ENCODE measurements around the gene UGT1A9. TPM values are rescaled to one million over a fixed set of nuclear protein-coding genes. Genes with fewer than 3 reads are reported as not detected.

Gene UGT1A9
- total and polyA plus RNA-seq, 2 of the 13 experiments (the other 11 are each of a cell fraction or from before 2014, with no cell fraction given): 0.07 TPM; not detected in 1

DNA sequence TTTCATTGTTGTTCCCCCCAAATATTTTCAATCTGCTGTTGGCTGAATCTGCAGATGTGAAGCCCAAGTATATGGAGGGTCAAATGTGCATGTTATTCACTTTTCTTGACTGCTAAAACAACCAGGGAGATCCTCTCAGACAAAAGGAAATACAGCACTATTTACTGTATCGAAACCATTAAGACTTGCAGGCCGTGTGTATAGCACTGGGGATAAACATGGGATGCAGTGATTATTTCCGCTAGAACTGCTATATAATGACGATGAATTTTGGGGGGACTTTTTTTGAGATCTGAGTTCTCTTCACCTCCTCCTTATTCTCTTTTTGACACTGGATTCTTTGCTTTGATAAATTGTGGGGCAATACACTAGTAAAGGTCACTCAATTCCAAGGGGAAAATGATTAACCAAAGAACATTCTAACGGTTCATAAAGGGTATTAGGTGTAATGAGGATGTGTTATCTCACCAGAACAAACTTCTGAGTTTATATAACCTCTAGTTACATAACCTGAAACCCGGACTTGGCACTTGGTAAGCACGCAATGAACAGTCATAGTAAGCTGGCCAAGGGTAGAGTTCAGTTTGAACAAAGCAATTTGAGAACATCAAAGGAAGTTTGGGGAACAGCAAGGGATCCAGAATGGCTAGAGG is 84.9 kb downstream of the UGT1A9 start (continued):
- TF ChIP-seq ZNF496 (CRISPR knock-in tag; IDR thresholded peaks at IDR 0.05; ENCODE audit: insufficient replicate concordance) (no peak), XBP1 (CRISPR knock-in tag; IDR thresholded peaks at IDR 0.05) (no peak), GTF3A (CRISPR knock-in tag; conservative IDR thresholded peaks at IDR 0.05) (no peak), ZNF609 (CRISPR knock-in tag; IDR thresholded peaks at IDR 0.05; ENCODE audit: borderline replicate concordance) (peak; percentile 100), JUN (CRISPR knock-in tag; IDR thresholded peaks at IDR 0.05) (peak; percentile 81), DMAP1 (CRISPR knock-in tag; IDR thresholded peaks at IDR 0.05) (no peak), BCLAF1 (IDR thresholded peaks at IDR 0.05) (no peak), ZNF367 (CRISPR knock-in tag; IDR thresholded peaks at IDR 0.05; ENCODE audit: borderline replicate concordance) (no peak), ATM (IDR thresholded peaks at IDR 0.05; ENCODE audit: borderline replicate concordance) (peak; percentile 87; the same call in 1 of the 2 replicates), ZBTB20 (CRISPR knock-in tag; IDR thresholded peaks at IDR 0.05; ENCODE audit: borderline replicate concordance, low read depth) (peak; percentile 89; the same call in 1 of the 2 replicates), ZNF589 (CRISPR knock-in tag; conservative IDR thresholded peaks at IDR 0.05) (peak; percentile 86), ZNF704 (CRISPR knock-in tag; IDR thresholded peaks at IDR 0.05; ENCODE audit: borderline replicate concordance) (no peak; the same call in 1 of the 2 replicates), ZNF629 (CRISPR knock-in tag; conservative IDR thresholded peaks at IDR 0.05) (no peak; the same call in 1 of the 2 replicates), YEATS4 (CRISPR knock-in tag; IDR thresholded peaks at IDR 0.05; ENCODE audit: borderline replicate concordance) (no peak; the same call in 1 of the 2 replicates), ARNTL (CRISPR knock-in tag; IDR thresholded peaks at IDR 0.05) (peak; percentile 84; the same call in 1 of the 2 replicates), KLF6 (CRISPR knock-in tag; IDR thresholded peaks at IDR 0.05) (no peak), SPEN (CRISPR knock-in tag; IDR thresholded peaks at IDR 0.05; ENCODE audit: low read depth) (peak; percentile 63; the same call in 1 of the 2 replicates), HNRNPLL (IDR thresholded peaks at IDR 0.05; ENCODE audit: low read depth, low read length, poor library complexity, severe bottlenecking) (no peak), NFRKB (IDR thresholded peaks at IDR 0.05) (no peak), ZFP37 (CRISPR knock-in tag; IDR thresholded peaks at IDR 0.05; ENCODE audit: borderline replicate concordance) (peak; percentile 78; the same call in 1 of the 2 replicates), PTBP1 (IDR thresholded peaks at IDR 0.05; ENCODE audit: low read depth, low read length, poor library complexity, severe bottlenecking) (no peak), ZNF230 (CRISPR knock-in tag; IDR thresholded peaks at IDR 0.05) (0 out of 2 replicates have a peak, but pooled peaks have one; percentile 26)
